Vagina (tissue), 2 donors: Measurements from ENCODE around the gene RNF26. TPM values are rescaled to one million over a fixed set of nuclear protein-coding genes. Genes with fewer than 3 reads are reported as not detected.
A peak's percentile ranks its signal among the peaks of the same experiment; 100 is the strongest.

Experiments
- DNase-seq, 2 donors: peaks; one replicate each; pipeline ENCODE4 v3.0.0-alpha.2; 2017; ENCODE audit errors: extremely low spot score in 2 of 2
- H3K27ac ChIP-seq: fragments of 200-600 bp; sonication (generic); one replicate; pipeline ENCODE4 v1.5.1; 2019
- H3K27me3 ChIP-seq: fragments of 200-600 bp; sonication (generic); one replicate; pipeline ENCODE4 v1.5.1; 2019
- H3K36me3 ChIP-seq, 2 donors: fragments of 200-600 bp; sonication (generic); one replicate each; pipeline ENCODE4 v1.5.1; 2017 to 2019
- H3K4me1 ChIP-seq: fragments of 200-600 bp; sonication (generic); one replicate; pipeline ENCODE4 v1.5.1; 2019
- H3K4me3 ChIP-seq, 2 donors: fragments of 200-600 bp; sonication (generic); 1 replicate in 1 of 2; 2 replicates in 1 of 2; pipeline ENCODE4 v1.5.1; 2016 to 2019
- H3K9me3 ChIP-seq: fragments of 200-600 bp; sonication (generic); one replicate; pipeline ENCODE4 v1.5.1; 2019
- CTCF ChIP-seq, 3 experiments: fragments of 450-650 bp in 2 of 3; fragments of 200-600 bp in 1 of 3; sonication (generic) in 1 of 3; IDR thresholded peaks; one replicate each; pipeline ENCODE4 v1.5.1; 2017 to 2019; ENCODE audit warnings: antibody characterized with exemption in 3 of 3, mild to moderate bottlenecking in 2 of 3, moderate library complexity in 2 of 3
- POLR2A ChIP-seq, 2 donors: fragments of 450-650 bp; IDR thresholded peaks; one replicate each; pipeline ENCODE4 v1.6.1; 2017; ENCODE audit warnings: antibody characterized with exemption in 2 of 2, mild to moderate bottlenecking in 2 of 2, moderate library complexity in 2 of 2
- POLR2AphosphoS5 ChIP-seq, 2 donors: sonication (generic); formaldehyde crosslinking; IDR thresholded peaks; one replicate each; pipeline ENCODE4 v1.9.0; 2017; ENCODE audit warnings: antibody characterized with exemption in 2 of 2, mild to moderate bottlenecking in 2 of 2, low read depth in 1 of 2; ENCODE audit not compliant: insufficient read depth in 1 of 2
- intact Hi-C: fragments of 100-400 bp; cut with DNase I; formaldehyde crosslinking; loops from one replicate; pipeline ENCODE4 v1.15.1; 2023
- total RNA-seq: library from RNA; depleted of rRNA; stranded (reverse); fragments of >200 nt; gene quantifications from one replicate; pipeline ENCODE4 v1.2.3, GENCODE V29; 2016

RNF26 gene
- total RNA-seq, 1 donor from 2014 or later, result 19.6 TPM

- Histone ChIP-seq H3K4me3 (no peak overlapping the region), H3K9me3 (no peaks in the 10 kb centered on the region), H3K36me3 (peaks cover 0 to 46% of the 10 kb centered on the region in 2 donors), H3K4me1 (peaks cover 5% of the 10 kb centered on the region), H3K27ac (no peak overlapping the region), H3K27me3 (no peaks in the 10 kb centered on the region)
- no peak for DNase-seq
- intact Hi-C loops, result no loop called here
- TF ChIP-seq CTCF (IDR thresholded peaks at IDR 0.05), result no peak
- TF ChIP-seq POLR2A (IDR thresholded peaks at IDR 0.05), result no peak
- TF ChIP-seq POLR2AphosphoS5 (IDR thresholded peaks at IDR 0.05; ENCODE audit: insufficient read depth in 1 of 2, low read depth in 1 of 2), result no peak
Observed at GRCh38 chr11:119303227-119303718, 31.1 kb upstream of the RNF26 start.

DNA sequence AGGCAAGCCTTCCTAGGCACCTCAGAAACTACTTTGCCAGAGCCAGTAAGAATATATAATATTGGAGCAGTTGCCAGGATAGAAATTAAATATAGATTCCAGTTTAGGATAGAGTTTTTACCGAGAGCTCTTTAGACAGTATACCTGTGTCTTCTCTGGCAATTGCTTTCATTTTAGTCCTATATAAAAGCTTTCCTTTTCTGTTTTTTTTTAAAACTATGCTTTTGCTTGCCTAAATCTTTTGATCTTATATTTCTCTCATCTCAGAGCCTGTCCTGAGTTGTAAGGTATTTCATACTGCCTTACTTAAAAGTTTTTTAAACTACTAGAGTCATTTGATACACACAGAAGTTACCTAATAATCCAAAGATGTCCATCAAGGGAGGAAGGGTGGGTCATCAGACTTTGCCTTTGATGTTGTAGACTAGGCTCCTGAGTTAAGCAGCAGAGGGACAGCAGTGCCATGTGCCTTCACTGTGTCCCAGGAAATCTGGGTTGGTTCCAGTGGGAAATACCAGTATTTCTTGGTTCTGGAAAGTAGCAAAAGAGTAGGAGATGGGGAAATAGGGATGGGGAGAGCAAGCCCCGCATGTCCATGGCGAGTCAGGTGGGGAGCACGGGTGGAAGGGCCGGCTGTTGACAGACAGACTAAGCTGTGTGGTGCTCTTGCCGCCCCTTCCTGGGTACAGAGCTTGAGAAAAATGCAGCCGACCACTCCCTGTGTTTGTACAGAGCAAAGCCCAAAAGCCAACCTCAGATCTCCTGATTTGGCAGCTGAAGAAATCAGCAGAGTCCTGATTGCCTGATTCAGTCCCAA is 28.6 kb upstream of the RNF26 start:
- Histone ChIP-seq H3K27me3 (no peaks in the 10 kb centered on the region), H3K36me3 (peaks cover 0 to 27% of the 10 kb centered on the region in 2 donors), H3K9me3 (no peaks in the 10 kb centered on the region), H3K4me3 (no peak overlapping the region), H3K27ac (peak overlapping the region; percentile 63), H3K4me1 (peaks cover 5% of the 10 kb centered on the region)
- DNase-seq, result no peak
- intact Hi-C loops, result no loop called here
- TF ChIP-seq CTCF (IDR thresholded peaks at IDR 0.05) (no peak), POLR2A (IDR thresholded peaks at IDR 0.05) (no peak), POLR2AphosphoS5 (IDR thresholded peaks at IDR 0.05; ENCODE audit: insufficient read depth in 1 of 2, low read depth in 1 of 2) (no peak)

DNA sequence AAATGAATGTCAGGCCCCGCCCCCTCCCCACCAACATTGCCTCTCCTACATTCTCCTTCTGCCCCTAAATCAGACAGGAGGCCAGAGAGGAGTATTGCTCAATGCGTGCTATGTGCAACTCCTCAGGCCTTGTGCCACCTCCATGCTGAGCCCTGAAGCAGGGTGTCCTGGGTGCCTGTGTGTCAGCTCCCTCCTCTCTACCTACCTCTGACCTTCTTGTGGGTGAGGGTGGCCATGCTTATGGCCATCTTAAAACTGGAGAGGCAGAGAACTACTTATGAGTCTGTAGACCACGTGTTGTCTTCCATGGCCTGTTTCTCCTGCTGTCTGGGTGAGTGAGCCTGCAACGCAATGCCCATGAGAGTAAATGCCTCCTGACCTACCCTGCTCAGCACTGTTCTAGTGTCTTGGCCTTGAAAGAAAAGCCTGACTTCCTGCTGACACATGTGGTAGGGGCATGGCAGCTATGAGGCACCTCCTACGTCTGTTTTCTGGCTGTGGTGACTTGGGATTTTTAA is 27.9 kb upstream of the RNF26 start:
- H3K27ac ChIP-seq, result peak overlapping the region; percentile 63
- H3K27me3 ChIP-seq, result no peaks in the 10 kb centered on the region
- intact Hi-C loops, result no loop called here
- no peak for DNase-seq
- H3K4me3 ChIP-seq, result no peak overlapping the region
- TF ChIP-seq POLR2A (IDR thresholded peaks at IDR 0.05) (no peak), POLR2AphosphoS5 (IDR thresholded peaks at IDR 0.05; ENCODE audit: insufficient read depth in 1 of 2, low read depth in 1 of 2) (peak; percentile 48 to 59)
- no peaks in the 10 kb centered on the region for H3K9me3 ChIP-seq
- H3K36me3 ChIP-seq, result peaks cover 0 to 23% of the 10 kb centered on the region in 2 donors
- H3K4me1 ChIP-seq, result peaks cover 5% of the 10 kb centered on the region

GRCh38 chr11:119307219-119307618 is 27.1 kb upstream of the RNF26 start:
- Histone ChIP-seq H3K4me3 (no peak overlapping the region), H3K4me1 (peaks cover 5% of the 10 kb centered on the region), H3K27ac (peak overlapping the region; percentile 63), H3K27me3 (no peaks in the 10 kb centered on the region), H3K36me3 (peaks cover 0 to 20% of the 10 kb centered on the region in 2 donors), H3K9me3 (no peaks in the 10 kb centered on the region)
- intact Hi-C loops, result no loop called here
- DNase-seq, result no peak
- TF ChIP-seq POLR2A (IDR thresholded peaks at IDR 0.05) (no peak), POLR2AphosphoS5 (IDR thresholded peaks at IDR 0.05; ENCODE audit: insufficient read depth in 1 of 2, low read depth in 1 of 2) (no peak), CTCF (IDR thresholded peaks at IDR 0.05) (no peak)

GRCh38 chr11:119307974-119308373 is 26.4 kb upstream of the RNF26 start:
- Histone ChIP-seq H3K27ac (peak overlapping the region; percentile 36), H3K4me1 (peaks cover 5% of the 10 kb centered on the region), H3K27me3 (no peaks in the 10 kb centered on the region), H3K4me3 (no peak overlapping the region), H3K9me3 (no peaks in the 10 kb centered on the region), H3K36me3 (peaks cover 0 to 14% of the 10 kb centered on the region in 2 donors)
- no peak for DNase-seq
- intact Hi-C loops, result no loop called here
- TF ChIP-seq POLR2AphosphoS5 (IDR thresholded peaks at IDR 0.05; ENCODE audit: insufficient read depth in 1 of 2, low read depth in 1 of 2) (no peak), POLR2A (IDR thresholded peaks at IDR 0.05) (no peak), CTCF (IDR thresholded peaks at IDR 0.05) (no peak)
